Measurements from ENCODE around the gene COA8. TPM values are rescaled to one million over a fixed set of nuclear protein-coding genes. Genes with fewer than 3 reads are reported as not detected.

COA8 gene
- total and polyA plus RNA-seq, 2 of the 13 experiments (the other 11 are each of a cell fraction or from before 2014, with no cell fraction given) = 10.9 to 25.1 TPM

DNA sequence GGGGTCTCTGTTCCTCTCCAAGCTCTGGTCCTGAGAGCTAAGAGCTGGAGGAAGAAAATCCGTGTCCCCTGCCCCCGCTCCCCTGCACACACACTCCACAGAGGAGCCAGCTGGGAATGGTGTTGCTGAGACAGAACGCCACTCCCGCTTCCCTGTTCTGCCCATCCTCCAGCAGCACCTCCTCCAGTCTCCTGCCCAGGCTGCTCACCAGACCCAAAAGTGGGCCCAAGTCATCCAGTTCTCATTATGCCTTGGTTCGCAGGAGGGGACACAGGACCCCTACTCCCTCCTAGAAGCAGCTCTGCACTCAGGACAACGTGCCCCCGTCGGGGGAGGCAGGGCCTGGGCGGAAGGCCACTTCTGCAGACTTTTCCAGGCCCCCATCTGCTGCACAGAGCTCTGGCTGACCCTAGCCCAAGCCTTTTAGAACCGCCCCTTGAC, 34.6 kb upstream of the COA8 start (continued):
- TF ChIP-seq, protein P1, sequence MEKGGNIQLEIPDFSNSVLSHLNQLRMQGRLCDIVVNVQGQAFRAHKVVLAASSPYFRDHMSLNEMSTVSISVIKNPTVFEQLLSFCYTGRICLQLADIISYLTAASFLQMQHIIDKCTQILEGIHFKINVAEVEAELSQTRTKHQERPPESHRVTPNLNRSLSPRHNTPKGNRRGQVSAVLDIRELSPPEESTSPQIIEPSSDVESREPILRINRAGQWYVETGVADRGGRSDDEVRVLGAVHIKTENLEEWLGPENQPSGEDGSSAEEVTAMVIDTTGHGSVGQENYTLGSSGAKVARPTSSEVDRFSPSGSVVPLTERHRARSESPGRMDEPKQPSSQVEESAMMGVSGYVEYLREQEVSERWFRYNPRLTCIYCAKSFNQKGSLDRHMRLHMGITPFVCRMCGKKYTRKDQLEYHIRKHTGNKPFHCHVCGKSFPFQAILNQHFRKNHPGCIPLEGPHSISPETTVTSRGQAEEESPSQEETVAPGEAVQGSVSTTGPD (CRISPR knock-in tag; IDR thresholded peaks at IDR 0.05) = no peak
- peak; percentile 68 for TF ChIP-seq ZSCAN25 (CRISPR knock-in tag; IDR thresholded peaks at IDR 0.05)
- no peak for TF ChIP-seq ZBTB8A (CRISPR knock-in tag; IDR thresholded peaks at IDR 0.05; ENCODE audit: borderline replicate concordance, low read depth)
- TF ChIP-seq, protein P2, sequence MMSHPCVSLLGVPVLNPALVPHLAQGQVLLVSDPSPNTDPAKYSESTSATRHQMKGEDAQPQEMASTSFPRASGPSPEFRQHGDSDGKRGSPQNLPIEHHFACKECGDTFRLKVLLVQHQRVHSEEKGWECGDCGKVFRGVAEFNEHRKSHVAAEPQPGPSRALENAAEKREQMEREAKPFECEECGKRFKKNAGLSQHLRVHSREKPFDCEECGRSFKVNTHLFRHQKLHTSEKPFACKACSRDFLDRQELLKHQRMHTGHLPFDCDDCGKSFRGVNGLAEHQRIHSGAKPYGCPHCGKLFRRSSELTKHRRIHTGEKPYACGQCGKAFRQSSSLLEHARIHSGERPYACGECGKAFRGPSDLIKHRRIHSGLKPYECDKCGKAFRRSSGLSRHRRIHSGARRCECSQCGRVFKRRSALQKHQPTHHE (CRISPR knock-in tag; IDR thresholded peaks at IDR 0.05; ENCODE audit: borderline replicate concordance) = no peak
- TF ChIP-seq, protein P3, sequence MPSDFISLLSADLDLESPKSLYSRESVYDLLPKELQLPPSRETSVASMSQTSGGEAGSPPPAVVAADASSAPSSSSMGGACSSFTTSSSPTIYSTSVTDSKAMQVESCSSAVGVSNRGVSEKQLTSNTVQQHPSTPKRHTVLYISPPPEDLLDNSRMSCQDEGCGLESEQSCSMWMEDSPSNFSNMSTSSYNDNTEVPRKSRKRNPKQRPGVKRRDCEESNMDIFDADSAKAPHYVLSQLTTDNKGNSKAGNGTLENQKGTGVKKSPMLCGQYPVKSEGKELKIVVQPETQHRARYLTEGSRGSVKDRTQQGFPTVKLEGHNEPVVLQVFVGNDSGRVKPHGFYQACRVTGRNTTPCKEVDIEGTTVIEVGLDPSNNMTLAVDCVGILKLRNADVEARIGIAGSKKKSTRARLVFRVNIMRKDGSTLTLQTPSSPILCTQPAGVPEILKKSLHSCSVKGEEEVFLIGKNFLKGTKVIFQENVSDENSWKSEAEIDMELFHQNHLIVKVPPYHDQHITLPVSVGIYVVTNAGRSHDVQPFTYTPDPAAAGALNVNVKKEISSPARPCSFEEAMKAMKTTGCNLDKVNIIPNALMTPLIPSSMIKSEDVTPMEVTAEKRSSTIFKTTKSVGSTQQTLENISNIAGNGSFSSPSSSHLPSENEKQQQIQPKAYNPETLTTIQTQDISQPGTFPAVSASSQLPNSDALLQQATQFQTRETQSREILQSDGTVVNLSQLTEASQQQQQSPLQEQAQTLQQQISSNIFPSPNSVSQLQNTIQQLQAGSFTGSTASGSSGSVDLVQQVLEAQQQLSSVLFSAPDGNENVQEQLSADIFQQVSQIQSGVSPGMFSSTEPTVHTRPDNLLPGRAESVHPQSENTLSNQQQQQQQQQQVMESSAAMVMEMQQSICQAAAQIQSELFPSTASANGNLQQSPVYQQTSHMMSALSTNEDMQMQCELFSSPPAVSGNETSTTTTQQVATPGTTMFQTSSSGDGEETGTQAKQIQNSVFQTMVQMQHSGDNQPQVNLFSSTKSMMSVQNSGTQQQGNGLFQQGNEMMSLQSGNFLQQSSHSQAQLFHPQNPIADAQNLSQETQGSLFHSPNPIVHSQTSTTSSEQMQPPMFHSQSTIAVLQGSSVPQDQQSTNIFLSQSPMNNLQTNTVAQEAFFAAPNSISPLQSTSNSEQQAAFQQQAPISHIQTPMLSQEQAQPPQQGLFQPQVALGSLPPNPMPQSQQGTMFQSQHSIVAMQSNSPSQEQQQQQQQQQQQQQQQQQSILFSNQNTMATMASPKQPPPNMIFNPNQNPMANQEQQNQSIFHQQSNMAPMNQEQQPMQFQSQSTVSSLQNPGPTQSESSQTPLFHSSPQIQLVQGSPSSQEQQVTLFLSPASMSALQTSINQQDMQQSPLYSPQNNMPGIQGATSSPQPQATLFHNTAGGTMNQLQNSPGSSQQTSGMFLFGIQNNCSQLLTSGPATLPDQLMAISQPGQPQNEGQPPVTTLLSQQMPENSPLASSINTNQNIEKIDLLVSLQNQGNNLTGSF (CRISPR knock-in tag; IDR thresholded peaks at IDR 0.05) = no peak
- peak; percentile 17; the same call in 1 of the 2 replicates for TF ChIP-seq SALL1 (CRISPR knock-in tag; IDR thresholded peaks at IDR 0.05)
- no peak for TF ChIP-seq KAT2B (IDR thresholded peaks at IDR 0.05; ENCODE audit: borderline replicate concordance, low read depth, low read length)
- TF ChIP-seq TBP (CRISPR knock-in tag; IDR thresholded peaks at IDR 0.05) = no peak
- no peak for TF ChIP-seq HMG20A (CRISPR knock-in tag; IDR thresholded peaks at IDR 0.05; ENCODE audit: borderline replicate concordance)
- TF ChIP-seq ZNF543 (CRISPR knock-in tag; IDR thresholded peaks at IDR 0.05) = no peak
- TF ChIP-seq PRMT3 (CRISPR knock-in tag; IDR thresholded peaks at IDR 0.05; ENCODE audit: borderline replicate concordance, low read depth) = no peak
- TF ChIP-seq ASH2L (IDR thresholded peaks at IDR 0.05; ENCODE audit: insufficient read length, low read depth, low read length) = no peak
- TF ChIP-seq ZNF577 (CRISPR knock-in tag; IDR thresholded peaks at IDR 0.05; ENCODE audit: borderline replicate concordance, low read depth) = no peak
- TF ChIP-seq, protein P4, sequence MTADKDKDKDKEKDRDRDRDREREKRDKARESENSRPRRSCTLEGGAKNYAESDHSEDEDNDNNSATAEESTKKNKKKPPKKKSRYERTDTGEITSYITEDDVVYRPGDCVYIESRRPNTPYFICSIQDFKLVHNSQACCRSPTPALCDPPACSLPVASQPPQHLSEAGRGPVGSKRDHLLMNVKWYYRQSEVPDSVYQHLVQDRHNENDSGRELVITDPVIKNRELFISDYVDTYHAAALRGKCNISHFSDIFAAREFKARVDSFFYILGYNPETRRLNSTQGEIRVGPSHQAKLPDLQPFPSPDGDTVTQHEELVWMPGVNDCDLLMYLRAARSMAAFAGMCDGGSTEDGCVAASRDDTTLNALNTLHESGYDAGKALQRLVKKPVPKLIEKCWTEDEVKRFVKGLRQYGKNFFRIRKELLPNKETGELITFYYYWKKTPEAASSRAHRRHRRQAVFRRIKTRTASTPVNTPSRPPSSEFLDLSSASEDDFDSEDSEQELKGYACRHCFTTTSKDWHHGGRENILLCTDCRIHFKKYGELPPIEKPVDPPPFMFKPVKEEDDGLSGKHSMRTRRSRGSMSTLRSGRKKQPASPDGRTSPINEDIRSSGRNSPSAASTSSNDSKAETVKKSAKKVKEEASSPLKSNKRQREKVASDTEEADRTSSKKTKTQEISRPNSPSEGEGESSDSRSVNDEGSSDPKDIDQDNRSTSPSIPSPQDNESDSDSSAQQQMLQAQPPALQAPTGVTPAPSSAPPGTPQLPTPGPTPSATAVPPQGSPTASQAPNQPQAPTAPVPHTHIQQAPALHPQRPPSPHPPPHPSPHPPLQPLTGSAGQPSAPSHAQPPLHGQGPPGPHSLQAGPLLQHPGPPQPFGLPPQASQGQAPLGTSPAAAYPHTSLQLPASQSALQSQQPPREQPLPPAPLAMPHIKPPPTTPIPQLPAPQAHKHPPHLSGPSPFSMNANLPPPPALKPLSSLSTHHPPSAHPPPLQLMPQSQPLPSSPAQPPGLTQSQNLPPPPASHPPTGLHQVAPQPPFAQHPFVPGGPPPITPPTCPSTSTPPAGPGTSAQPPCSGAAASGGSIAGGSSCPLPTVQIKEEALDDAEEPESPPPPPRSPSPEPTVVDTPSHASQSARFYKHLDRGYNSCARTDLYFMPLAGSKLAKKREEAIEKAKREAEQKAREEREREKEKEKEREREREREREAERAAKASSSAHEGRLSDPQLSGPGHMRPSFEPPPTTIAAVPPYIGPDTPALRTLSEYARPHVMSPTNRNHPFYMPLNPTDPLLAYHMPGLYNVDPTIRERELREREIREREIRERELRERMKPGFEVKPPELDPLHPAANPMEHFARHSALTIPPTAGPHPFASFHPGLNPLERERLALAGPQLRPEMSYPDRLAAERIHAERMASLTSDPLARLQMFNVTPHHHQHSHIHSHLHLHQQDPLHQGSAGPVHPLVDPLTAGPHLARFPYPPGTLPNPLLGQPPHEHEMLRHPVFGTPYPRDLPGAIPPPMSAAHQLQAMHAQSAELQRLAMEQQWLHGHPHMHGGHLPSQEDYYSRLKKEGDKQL (CRISPR knock-in tag; IDR thresholded peaks at IDR 0.05; ENCODE audit: low read depth) = no peak
- 0 out of 2 replicates have a peak, but pooled peaks have one; percentile 15 for TF ChIP-seq MTF1 (CRISPR knock-in tag; IDR thresholded peaks at IDR 0.05)
- TF ChIP-seq ZNF329 (CRISPR knock-in tag; IDR thresholded peaks at IDR 0.05; ENCODE audit: low read depth) = no peak
- TF ChIP-seq NFE2 (CRISPR knock-in tag; IDR thresholded peaks at IDR 0.05) = no peak

Data from HepG2 (cell line).